Stimulated activated naive CD8-positive, alpha-beta T cell treated with anti-CD3 and anti-CD28 coated beads, Interleukin-15, Interleukin-2, amounts not matched to agents 100 U/mL and 50 U/mL, for 24 hours (primary cell): ENCODE results near the gene ALOX12B.

ENCODE experiments used
- ATAC-seq: fragments of 150-1000 bp; cut with Tn5 transposase; one replicate; pipeline ENCODE4 v1.10.0; 2021
- DNase-seq: peaks from one replicate; pipeline ENCODE4 v3.0.0; 2021

Gene ALOX12B

DNA sequence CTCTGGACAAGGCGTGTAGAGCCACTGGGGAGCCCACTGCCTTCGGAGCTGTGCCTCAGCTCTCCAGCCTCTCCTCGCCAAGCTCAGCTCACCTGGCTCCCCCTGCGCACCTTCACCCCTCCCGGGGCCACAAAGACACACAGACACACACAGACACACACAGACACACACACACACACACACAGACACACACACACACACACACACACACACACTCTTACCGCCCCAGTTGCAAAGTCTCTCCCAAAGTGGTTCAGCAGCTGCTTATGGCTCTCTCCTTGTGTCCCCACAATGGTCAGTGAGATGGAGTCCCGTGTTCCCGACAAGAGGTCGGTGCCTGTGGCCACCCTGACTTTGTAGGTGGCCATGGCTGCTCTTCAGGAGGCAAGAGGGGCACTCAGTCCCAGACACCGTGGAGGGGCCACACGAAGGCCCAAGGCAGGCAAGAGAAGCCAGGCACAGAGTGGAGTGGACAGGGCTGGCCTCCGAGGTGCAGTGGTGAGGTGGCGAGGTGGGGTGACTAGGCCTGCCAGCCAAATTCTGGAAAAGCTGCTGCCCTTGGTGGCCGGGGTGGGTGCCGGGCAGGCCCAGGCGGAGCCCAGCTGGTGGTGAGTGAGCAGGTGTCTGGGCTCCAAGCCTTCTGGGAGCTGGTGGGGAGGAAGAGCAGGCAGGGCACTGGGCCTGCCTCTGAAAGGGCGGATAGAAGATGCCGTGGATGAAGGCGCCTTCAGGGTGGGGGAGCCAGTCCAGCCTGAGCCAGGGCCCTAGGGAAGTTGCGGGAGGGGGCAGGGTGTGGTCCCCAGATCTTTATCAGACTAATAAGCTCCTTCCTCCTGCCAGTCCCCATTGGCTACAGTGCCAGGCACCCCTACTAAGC, at the start of gene ALOX12B:
Gene ALOX12B, minus strand, starts transcription at position 642 of the 877 bp plus-strand sequence. Its CDS starts 274 bp downstream, at position 368.
- ATAC-seq (no peak), DNase-seq (no peak)

DNA sequence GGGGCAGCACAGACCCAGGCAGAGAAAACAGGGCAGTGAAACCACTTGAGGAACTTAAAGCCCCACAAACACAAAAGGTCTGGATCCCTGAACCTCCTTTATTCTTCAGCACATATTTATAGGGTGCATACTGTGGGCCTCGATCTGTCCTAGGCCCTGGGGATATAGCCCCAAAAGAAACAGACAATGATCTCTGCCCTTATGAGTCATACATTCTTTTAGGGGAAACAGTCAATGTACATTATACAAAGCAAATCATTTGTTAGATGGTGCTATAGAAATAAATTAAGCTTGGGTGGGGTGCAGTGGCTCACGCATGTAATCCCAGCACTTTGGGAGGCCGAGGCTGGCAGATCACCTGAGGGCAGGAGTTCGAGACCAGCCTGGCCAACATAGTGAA, 46.4 kb upstream of the ALOX12B start:
- no peak for DNase-seq
- ATAC-seq = no peak

DNA sequence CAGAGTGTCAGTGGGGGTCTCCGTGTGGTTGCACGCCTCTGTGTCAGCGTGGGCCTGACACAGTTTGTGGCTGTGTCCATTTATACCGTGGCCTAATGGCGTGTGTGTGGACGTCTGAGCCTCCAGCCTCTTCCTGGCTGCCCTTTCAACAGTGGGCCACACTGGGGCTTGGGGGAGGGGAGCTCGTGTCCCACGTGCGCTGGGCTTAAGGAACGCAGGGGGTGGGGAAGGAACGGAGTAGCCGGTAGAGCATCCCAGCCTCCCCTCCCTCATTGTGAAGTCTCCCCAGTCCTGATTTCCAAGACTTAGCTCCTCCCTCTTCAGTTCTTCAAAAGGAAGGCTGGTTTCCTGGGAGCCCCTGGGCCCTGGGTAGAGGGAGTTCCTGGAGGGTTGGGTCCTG, 45.9 kb upstream of the ALOX12B start:
- ATAC-seq (no peak), DNase-seq (no peak)

DNA sequence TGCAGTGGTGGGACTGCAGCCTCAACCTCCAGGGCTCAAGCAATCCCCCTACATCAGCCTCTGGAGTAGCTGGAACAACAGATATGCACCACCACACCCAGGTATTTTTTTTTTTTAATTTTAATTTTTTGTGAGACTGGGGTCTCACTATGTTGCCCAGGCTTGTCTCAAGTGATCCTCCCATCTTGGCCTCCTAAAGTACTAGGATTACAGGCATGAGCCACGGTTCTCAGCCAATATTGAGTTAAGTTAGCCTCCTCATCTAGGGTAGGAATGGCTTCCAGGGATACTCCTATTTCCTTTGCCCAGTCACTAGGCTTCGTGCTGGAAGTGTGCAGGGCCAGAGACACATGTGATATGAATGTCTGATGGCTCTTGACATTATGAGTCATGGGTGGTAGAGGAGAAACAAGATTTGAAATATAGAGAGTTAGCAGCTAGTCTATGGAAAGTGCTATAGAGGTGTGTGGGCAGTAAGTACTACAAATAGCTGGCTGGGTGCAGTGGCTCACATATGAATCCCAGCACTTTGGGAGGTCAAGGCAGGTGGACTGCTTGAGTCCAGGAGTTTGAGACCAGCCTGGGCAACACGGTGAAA, 44.4 kb upstream of the ALOX12B start:
- peak; percentile 76 for ATAC-seq
- no peak for DNase-seq

DNA sequence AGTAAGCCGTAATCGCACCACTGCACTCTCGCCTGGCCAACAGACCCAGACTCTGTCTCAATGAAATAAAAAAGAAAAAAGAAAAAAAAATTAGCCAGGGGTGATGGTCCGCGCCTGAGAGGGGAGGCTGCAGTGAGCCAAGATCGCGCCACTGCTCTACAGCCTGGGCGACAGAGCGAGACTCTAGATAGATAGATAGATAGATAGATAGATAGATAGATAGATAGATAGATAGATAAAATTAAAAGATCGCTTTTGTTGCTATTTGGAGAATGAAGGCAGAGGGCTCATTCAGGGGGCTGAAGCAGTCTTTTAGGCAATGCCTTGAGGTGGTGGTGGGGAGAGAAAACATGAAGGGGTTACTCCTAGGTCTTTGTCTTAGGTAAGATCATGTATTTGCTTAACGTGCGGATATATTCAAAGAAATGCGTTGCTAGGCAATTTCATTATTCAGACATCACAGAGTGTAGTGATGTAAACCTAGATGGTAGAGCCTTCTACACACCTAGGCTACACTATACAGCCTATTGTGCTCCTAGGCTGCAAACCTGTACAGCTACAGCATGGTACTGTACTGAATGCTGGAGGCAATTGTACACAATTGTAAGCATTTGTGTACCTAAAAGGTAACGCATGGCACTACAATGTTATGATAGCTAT, 40.7 kb upstream of the ALOX12B start:
- DNase-seq (no peak), ATAC-seq (no peak)

DNA sequence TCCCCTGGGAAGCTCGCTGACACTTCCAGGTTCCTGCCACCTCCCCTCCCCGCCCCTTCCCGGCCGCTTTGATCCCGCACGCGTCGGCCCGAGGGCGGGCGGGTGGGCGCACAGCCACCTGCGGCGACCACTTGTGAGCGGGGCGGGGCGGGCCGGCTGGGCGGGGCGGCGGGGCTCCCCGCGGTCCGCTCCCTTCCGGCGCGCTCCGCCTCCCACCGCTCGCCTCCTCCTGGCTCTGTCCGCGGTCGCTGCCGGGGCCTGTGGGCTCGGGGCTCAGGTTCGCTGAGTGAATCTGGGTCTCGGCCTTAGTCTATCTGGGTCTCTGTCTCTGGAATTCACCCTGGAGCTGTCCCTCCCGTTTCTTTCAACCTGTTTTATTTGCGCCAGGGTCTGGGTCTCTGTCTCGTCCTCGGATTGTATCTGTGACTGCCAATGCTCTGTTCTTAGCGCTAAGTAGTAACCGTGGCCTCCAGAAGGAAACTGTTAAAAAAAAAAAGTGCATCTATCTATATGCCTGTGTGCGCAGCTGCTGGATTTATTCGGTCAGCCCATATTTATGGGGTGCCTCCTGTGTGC, 39.1 kb upstream of the ALOX12B start:
- peak; percentile 32 for ATAC-seq
- DNase-seq = peak; percentile 72

DNA sequence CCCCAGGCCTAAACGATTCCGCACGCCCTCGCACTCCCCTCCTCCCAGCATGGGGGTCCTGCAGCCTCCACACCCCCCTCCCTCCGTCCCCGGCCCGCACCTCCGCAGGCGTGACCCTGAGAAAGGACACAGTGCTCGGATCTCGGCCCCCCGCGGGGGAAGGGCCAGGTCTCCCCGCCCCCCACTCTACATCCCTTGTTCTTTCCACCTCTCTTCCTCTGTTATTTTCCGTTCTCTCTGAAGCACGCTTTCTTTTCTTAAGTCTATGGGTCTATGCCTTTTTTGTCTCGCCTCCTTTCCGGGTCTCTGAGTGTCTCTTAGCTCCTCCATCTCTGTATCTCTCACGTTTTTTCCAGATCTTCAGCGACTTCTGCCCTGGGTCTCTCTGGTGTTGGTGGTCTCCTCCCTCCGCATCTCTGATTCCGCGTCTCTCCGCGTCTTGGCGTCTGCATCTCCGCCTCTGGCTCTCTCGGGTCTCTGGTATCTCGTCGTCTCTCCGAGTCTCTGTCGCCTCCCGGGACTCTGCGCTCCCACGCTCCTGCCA, 38.5 kb upstream of the ALOX12B start:
- ATAC-seq (no peak), DNase-seq (peak; percentile 38)

DNA sequence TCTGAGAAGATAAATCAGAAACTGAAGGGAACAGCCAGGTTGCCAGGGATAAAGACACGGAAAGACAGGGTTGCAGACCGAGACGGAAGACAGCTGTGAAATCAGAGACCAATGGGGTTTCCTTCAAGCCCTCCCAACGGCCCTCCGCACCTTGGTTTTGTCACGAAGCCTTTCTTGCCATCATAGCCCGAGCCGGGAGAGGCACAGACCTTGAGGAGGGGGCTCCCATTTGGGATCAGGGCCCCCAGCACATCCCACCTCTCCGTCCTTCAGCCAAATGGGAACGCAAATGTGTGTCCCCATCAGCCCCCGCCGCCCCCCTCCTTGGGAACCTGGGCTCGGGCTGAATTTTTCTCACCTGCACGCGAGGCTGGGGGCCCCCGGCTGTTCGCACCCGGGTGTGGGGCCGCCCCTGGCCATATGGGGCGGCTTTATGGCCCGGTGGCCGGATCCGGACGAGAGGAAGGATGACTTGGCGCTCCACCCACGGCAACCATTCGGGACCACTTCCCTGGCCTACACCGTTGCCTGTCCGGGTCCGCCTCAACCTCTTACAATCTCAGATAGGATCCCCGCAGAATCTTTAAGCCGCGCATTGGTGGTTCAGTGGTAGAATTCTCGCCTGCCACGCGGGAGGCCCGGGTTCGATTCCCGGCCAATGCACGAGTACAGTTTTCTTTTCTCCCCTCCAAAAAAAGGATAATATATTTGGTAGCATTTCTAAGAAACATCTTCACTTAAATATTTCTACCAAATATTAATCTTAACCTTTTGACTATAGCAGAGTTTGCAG, 37.8 kb upstream of the ALOX12B start:
- DNase-seq = peak; percentile 90
- ATAC-seq = peak; percentile 41

DNA sequence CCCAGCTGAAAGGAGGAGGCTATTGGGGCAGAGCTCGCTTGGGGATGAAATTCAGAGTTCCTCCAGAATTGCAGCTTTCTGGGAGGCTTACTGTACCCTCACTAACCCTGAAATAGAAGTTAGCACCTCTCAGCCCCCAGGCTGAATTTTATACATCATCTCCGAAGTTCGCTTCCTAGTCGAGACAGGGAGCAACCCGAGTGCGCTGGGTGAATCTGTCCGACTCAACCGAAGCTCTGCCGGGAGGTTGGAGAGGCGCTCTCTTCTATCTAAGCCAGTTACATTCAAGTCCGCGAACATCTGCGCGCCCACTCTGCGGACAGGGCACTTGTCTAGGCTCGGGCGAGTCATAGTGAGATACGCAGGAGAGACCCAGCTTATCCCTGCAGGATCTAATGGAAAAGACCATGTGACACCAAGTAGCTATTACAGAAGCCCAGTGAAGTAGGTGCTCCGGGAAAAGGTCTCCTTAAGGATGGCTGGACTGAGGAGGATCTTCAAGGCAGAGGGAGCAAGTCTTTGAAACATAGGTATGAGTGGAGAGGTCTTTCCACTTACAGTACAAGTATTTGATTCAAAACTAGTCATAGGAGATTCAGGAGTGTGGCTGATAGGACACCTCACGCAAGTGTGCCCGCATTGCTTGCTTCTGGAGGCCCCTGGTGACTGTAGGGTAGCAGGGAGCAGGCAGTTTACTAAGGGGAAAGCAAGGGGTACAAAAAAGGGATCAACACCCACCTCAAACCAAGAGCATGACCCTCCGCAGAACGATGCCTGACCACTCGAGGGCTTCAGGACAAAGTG, 37.0 kb upstream of the ALOX12B start:
- DNase-seq (peak; percentile 39), ATAC-seq (no peak)

DNA sequence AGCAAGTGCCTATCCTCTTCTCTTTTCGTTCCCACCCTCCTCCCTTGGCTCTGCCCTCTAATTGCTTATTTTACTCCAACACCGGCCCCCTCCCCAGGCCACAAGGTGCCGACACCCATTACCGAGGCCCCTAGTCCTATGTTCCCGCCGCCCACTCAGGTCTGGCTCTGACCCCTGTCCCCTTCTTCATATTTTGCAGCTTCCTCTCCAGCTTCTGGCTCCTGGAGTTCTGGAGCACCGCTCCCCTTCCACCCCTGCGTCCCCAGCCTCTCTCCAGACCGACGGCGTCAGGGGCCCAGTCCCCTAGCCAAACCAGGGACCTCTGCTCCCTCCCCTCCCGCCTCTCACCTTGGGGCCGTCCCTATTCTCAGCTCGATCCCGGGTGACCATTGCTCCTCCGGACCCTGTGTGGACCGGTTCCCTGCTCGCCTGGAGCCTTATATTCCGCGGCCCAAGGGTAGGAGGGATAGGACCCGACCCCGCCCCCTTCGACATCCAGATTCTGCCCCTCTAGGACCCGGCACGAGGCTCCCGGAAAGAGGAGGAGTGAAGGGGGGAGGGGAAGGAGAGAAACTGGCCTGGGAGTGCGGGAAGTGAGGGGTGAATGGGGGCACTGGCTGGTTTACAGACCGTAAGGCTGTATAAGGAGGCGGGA, 36.3 kb upstream of the ALOX12B start, which contains the start of gene HES7:
Gene HES7, minus strand, starts transcription at position 412 of the 655 bp plus-strand sequence. Its CDS starts 22 bp downstream, at position 390.
- ATAC-seq = no peak
- peak; percentile 30 for DNase-seq

DNA sequence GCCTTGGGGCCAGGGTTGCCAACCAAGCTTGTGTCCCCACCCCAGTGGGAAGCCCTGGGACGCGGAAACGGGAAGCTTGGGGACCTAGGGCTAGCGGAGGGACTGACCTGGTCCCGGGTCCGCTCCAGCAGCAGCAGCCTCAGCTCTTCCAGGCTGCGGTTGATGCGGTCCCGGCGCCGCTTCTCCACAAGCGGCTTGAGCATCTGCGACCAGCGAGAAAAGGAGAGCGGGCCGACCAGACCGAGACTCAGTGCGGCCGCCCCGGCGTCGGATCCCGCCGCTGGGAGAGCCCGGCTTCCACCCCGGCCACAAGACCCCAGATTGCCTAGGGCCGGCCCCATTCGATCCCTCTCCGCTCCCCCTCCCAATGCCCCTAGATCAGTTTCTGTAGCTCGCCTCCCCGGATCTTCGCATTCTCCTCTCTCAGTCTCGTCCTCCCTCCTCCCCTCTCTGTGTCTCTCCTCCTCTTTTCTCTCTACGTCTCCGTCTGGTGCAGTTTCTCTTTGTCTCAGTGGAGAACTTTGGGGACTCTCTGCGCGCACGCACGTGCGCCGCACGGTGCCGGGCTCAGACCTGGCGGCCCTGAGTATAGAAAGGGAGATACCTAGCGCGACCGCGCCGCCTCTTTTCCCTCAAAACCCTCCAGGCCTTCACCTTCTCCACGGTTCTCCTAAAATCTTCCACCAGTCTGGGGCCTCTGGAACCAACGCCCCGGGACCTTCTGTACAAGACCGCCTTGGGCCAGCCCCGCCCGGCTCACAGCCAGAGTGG, 35.6 kb upstream of the ALOX12B start:
- no peak for ATAC-seq

DNA sequence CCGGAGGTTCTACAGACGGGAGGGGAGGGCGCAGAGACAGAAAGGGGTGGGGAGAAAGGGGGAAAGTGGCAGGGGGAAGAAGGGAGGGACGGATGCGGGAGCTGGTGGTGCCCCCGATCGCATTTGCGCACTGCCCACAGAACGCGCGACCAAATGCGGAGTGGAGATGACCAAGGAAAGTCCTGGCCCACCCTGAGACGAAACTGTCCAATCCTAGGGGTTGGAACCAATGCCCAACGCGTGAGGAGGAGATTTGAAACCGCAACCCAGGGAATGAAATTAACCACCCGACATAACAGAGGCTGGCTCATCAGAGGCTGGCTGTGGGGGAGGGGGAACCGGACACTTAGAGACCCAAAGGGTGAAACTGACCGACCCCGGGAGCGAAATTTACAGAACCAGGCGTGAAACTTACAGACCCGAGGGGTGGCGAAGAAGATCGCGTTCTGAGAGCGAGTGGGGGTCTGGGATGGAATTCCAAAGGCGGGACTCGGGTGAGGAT, 35.0 kb upstream of the ALOX12B start:
- DNase-seq (peak; percentile 38), ATAC-seq (no peak)

More for the DNA sequence above, 35.6 kb upstream of the ALOX12B start:
- peak; percentile 48 for DNase-seq

DNA sequence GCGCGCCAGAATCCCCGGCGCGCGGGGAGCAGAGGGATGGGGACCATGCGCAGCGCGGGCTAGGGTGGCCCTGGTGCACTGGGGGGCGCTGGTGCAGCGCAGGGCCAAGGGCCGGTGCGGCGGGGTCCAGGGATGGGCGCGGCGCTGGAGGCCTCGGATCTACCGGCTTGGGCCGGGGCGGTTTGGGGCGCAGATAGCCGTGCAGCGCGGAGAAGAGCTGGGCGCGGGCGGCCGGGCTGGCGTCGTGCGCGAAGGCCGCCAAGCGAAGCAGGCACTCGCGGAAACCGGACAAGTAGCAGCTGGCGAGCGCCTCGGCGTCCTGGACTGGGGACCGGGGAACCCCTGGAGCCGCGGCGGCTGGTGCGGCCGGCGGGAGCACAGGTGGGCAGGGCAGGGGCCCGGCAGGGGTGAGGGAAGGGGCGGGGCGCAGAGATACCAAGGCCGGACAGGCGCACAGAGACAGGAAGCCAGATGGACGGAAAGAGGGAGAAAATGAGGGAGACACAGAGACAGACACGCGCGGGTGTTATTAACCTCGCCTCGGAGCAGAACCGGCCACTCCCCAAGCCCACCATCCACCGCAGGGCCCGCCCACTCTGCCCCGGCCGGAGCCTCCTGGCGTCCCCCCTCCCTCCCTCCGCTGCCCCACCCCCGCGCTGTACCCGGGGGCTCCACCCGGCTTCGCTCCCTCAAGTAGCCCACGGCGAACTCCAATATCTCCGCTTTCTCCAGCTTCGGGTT, 34.3 kb upstream of the ALOX12B start:
- ATAC-seq (peak; percentile 26), DNase-seq (peak; percentile 81)

DNA sequence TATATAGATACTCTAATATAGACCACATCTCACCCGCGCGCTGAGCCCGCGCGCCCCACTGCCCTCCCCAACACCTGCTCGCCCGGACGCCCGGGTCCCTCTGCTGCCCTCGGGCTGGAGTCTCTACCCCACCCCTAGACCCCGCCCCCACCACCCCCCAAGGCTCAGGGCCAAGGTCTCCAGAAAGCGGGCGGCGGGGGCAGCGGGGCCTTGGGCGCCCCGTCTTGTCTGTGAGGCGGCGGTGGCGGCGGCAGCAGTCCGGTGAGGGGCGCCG, 33.8 kb upstream of the ALOX12B start:
- DNase-seq (no peak), ATAC-seq (no peak)

DNA sequence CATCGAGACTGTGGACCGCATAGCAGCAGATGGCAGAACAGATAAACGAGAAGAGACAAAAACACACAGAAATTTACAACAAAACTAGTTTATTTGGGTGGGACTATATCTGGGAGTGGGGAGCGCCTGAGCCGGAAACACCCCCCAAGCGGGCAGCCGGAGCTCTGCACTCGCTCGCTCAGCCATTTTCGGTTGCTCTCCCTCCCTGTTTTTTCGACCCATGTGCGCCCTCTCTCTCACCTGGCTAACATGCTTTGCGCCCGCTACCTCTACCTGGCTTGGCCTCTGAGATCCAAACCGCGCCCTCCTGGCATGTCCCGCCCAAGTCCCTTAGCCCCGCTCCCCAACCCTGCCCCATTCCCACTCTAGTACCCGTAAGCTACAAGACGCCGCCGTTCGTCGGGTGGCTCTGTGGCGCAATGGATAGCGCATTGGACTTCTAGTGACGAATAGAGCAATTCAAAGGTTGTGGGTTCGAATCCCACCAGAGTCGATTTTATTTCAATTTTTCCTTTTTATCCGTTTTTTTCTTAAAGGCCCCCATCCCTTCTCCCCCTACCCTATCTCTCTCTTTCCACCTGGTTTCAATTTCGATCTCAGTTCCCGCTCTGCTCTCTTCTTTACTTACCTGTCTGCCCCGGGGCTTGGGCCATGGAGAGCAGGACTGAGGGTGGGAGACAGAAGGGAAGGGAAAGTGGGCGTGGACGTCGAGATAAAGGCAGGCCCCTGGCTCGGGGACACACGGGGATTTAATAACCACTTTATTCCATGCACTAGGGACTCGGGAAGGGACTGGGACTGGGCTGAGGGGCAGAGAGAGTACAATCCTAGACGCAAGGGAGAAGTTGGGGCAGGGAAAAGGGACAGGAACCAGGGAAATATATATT, 33.2 kb upstream of the ALOX12B start:
- DNase-seq = peak; percentile 80
- ATAC-seq = no peak

DNA sequence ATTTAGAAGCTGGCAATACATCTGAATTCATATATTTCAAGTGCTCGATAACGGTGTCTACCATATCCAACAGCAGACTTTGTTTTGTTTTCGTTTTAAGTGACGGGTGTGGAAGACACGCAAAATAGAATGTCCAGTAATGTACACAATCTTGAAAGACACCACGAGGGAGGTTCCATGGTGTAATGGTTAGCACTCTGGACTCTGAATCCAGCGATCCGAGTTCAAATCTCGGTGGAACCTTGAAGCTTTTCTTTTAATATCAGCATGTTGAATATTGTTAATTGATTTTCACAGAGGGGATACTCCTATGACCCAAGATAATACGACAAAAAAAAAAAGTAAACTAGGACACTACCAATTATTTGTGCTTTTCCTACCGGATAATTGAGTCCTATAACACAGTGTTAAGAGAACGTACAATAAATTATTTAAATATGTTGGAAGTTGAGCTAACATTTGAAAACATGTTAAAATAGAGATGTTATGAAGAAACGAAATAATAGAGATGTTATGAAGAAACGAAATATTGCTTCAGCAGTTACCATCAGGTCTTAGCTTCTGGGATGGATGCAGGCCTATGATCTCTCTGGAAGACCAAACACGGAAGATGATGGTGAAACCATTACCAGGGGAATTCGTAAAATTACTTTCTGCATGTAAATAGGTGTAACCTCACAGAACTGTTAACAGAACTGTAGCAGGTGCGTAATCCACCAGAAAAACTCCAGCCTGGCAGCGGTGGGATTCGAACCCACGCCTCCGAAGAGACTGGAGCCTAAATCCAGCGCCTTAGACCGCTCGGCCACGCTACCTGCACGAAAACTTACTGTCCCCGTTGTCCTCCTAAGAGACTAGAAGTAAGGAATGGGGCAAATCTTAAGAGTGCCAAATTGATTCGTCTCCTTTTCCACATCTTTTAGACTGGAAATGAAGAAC, 32.3 kb upstream of the ALOX12B start:
- ATAC-seq (peak; percentile 68), DNase-seq (peak; percentile 91)
